Spinal cord (tissue), 10 donors: ENCODE data around the gene SLC25A41. TPM values are rescaled to one million over a fixed set of nuclear protein-coding genes. Genes with fewer than 3 reads are reported as not detected.
"Not testable (repeated sequence)": the region's sequence is repeated elsewhere in the genome, so short reads cannot be mapped to it uniquely, and the experiment has no call there.

Experiments used
- DNase-seq, 6 donors: peaks; one replicate each; pipeline versions ENCODE4 v3.0.0 to v3.0.0-alpha.2; 2013 to 2015; ENCODE audit warnings: low spot score in 6 of 6, low read depth in 4 of 6
- H3K27ac ChIP-seq: one replicate; pipeline ENCODE4 v1.5.1; 2013; ENCODE audit warnings: low read depth, low read length, control low read depth
- H3K27me3 ChIP-seq: one replicate; pipeline ENCODE4 v1.6.1; 2013; ENCODE audit warnings: low read length; ENCODE audit not compliant: control insufficient read depth, insufficient read depth
- H3K36me3 ChIP-seq: one replicate; pipeline ENCODE4 v1.6.1; 2013; ENCODE audit warnings: low read length; ENCODE audit not compliant: control insufficient read depth, insufficient read depth
- H3K4me1 ChIP-seq: one replicate; pipeline ENCODE4 v1.6.1; 2013; ENCODE audit warnings: low read length; ENCODE audit not compliant: control insufficient read depth, insufficient read depth
- H3K4me3 ChIP-seq: one replicate; pipeline ENCODE4 v1.5.1; 2013; ENCODE audit warnings: low read depth, low read length, control low read depth
- H3K9me3 ChIP-seq: one replicate; pipeline ENCODE4 v1.6.1; 2013; ENCODE audit warnings: low read length; ENCODE audit not compliant: control insufficient read depth, insufficient read depth
- WGBS: methylation state at CpG from one replicate; pipeline ENCODE4 v1.1.5; 2013; ENCODE audit warnings: missing lambda C conversion rate; ENCODE audit not compliant: insufficient coverage; 5-methylcytosine and 5-hydroxymethylcytosine counted together
- polyA plus RNA-seq, 2 donors: library from polyadenylated mRNA; unstranded; fragments of 120-200 nt; gene quantifications; one replicate each; pipeline ENCODE4 v1.2.1, GENCODE V29; 2013; ENCODE audit not compliant: insufficient read length in 2 of 2
- total RNA-seq, 2 donors: library from RNA; depleted of rRNA in 1 of 2; stranded (reverse); fragments of 120-200 nt in 1 of 2; fragments of >200 nt in 1 of 2; gene quantifications; one replicate each; pipeline versions ENCODE4 v1.2.3 to v1.2.4, GENCODE V29; 2013 to 2014
- donor health status: healthy.

SLC25A41 gene
- total and polyA plus RNA-seq, 4 donors, result 0.83 to 5.6 (median 3.3) TPM

DNA sequence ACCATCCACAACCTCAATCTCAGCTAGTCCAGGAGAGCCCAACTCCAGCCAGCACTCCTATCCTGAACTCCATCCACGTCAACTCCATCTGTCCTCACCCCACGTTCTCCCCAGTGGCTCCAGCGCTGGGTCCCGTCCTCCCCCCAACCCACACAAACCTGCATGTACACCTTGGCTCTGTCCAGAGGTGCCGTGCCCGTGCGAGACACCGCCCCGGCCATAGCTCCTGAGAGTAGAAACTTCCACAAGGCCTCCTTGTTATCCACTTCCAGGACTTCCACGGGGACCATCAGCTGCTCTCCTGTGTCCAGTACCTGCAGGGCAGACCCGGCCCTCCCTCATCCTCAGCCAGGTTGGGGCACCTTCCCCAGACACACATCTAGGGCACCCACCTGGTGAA, 1.7 kb downstream of the SLC25A41 start:
- H3K27me3 ChIP-seq, result no peaks in the 10 kb centered on the region
- DNase-seq, result no peak
- no peaks in the 10 kb centered on the region for H3K4me1 ChIP-seq
- no peak overlapping the region for H3K4me3 ChIP-seq
- WGBS, result 88% methylated on average over 11 of the region's 11 CpGs
- H3K27ac ChIP-seq, result no peak overlapping the region
- peaks cover 10% of the 10 kb centered on the region for H3K36me3 ChIP-seq
- H3K9me3 ChIP-seq, result no peaks in the 10 kb centered on the region

GRCh38 chr19:6429419-6430221, 3.9 kb downstream of the SLC25A41 start:
- Histone ChIP-seq H3K4me3 (no peak overlapping the region), H3K9me3 (no peaks in the 10 kb centered on the region), H3K4me1 (peaks cover 9% of the 10 kb centered on the region), H3K36me3 (peaks cover 12% of the 10 kb centered on the region), H3K27ac (no peak overlapping the region), H3K27me3 (no peaks in the 10 kb centered on the region)
- 66% methylated on average over 12 of the region's 20 CpGs for WGBS
- no peak for DNase-seq

DNA sequence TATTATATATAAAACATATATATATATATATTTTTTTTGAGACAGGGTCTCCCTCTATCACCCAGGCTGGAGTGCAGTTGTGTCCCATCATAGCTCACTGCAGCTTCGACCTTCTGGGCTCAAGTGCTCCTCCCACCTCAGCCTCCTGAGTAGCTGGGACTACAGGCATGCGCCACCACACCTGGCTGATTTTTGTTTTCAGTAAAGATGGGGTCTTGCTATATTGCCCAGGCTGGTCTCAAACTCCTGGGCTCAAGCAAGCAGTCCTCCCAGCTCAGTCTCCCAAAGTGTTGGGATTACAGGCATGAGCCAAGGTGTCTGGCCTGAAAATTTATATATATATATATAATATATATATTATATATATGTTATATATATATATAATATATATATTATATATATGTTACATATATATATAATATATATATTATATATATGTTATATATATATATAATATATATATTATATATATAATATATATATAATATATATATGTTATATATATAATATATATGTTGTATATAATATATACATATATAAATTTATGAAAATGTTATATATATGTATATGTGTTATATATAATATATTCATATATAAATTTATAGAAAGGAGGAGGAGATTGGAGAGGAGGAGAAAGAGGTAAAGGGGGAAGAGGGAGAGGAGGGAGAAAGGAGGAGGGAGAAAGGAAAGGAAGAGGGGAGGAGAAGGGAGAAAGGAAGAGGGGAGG, 4.7 kb downstream of the SLC25A41 start:
- not testable (repeated sequence) for H3K9me3 ChIP-seq, H3K27me3 ChIP-seq, H3K27ac ChIP-seq, H3K4me3 ChIP-seq, H3K4me1 ChIP-seq, DNase-seq
- no CpG with 5 or more reads among the region's 2 CpGs for WGBS
- peaks cover 12% of the 10 kb centered on the region for H3K36me3 ChIP-seq

DNA sequence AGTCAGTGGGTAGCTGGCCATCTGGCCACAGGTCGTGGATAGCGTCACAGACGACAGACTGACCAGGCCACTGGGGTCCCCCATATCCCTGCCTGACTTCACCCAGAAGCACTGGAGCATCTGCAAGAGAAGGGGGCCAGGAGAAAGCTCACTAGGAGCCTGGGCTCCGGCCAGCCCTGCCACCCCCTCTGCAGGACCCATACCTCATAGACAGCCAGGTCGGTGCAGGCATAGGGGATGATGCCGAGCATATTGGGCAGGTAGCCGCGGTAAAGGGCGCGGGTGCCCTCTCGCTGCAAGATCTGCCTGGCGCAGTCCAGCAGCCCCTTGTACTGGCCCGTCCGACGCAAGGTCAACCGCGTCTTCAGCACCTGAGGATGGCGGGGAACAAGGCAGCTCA, 6.4 kb downstream of the SLC25A41 start:
- no peak overlapping the region for H3K27ac ChIP-seq
- H3K4me1 ChIP-seq, result peaks cover 25% of the 10 kb centered on the region
- no peaks in the 10 kb centered on the region for H3K27me3 ChIP-seq
- no peak for DNase-seq
- 94% methylated on average over 18 of the region's 18 CpGs for WGBS
- no peak overlapping the region for H3K4me3 ChIP-seq
- peaks cover 14% of the 10 kb centered on the region for H3K36me3 ChIP-seq
- no peaks in the 10 kb centered on the region for H3K9me3 ChIP-seq

- H3K9me3 ChIP-seq, result no peaks in the 10 kb centered on the region
- WGBS, result 88% methylated on average over 21 of the region's 21 CpGs
- peak overlapping the region; percentile 94 for H3K27ac ChIP-seq
- peak in 2 of 6 donors; percentile 10 to 21 for DNase-seq
- no peaks in the 10 kb centered on the region for H3K27me3 ChIP-seq
- peaks cover 25% of the 10 kb centered on the region for H3K36me3 ChIP-seq
- H3K4me1 ChIP-seq, result peaks cover 33% of the 10 kb centered on the region
- peak overlapping the region; percentile 21 for H3K4me3 ChIP-seq
These were observed 7.6 kb downstream of the SLC25A41 start for GRCh38 chr19:6425732-6426620.

DNA sequence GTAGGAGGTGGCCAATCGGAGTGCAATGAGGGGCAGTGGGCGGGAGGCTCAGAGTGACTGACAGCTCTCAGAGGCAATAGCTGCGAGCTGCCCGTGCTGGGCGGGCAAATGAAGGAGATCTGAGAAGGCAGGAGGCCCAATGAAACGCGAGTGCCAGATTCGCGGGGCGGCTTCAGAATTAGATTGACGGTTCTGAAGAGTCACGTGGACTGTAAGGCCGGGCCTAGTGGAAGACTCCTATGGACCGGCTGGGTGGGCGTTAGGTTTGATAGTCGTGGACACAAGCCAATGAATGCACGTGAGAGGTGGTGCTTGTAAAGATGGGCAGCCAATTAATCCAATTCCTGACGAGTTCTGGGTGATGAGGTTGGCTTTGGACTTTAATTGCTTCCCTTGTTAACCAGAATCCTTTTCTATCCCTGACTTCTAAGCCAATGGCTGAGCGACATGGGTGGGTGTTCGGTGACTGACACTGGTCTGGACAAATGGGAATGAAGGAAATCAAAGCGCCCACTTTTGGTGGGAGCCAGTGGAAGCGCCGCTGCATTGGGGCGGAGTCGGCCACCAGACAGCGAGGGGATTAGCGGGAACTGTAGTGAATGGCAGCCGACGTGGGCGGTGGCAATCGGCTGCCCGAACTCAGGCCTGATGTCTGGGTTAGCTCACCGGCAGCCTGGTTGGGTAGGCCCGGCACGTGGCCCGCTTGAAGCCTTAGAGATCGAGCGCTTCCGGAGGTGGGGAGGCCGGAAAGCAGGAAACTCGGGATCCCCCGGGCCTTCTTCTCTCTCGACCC, 8.4 kb downstream of the SLC25A41 start:
- Histone ChIP-seq H3K27me3 (no peaks in the 10 kb centered on the region), H3K9me3 (no peaks in the 10 kb centered on the region), H3K36me3 (peaks cover 34% of the 10 kb centered on the region), H3K4me1 (peaks cover 33% of the 10 kb centered on the region), H3K4me3 (peak overlapping the region; percentile 21), H3K27ac (peak overlapping the region; percentile 94)
- 3% methylated on average over 42 of the region's 43 CpGs for WGBS
- DNase-seq, result peak; percentile 100

- H3K27ac ChIP-seq, result peak within 1 kb of the TSS; percentile 94
These were observed 9.2 kb downstream of the SLC25A41 start, which contains the start of gene KHSRP for GRCh38 chr19:6424195-6424938. Gene KHSRP, minus strand, starts transcription at chr19:6424811. Its CDS starts 110 bp downstream, at chr19:6424701.

GRCh38 chr19:6423499-6424194, 9.9 kb downstream of the SLC25A41 start:
- peak overlapping the region; percentile 72 for H3K4me3 ChIP-seq
- H3K27ac ChIP-seq, result peak overlapping the region; percentile 76
- H3K9me3 ChIP-seq, result no peaks in the 10 kb centered on the region
- H3K36me3 ChIP-seq, result peaks cover 46% of the 10 kb centered on the region
- no peaks in the 10 kb centered on the region for H3K27me3 ChIP-seq
- 2% methylated on average over 17 of the region's 20 CpGs for WGBS
- H3K4me1 ChIP-seq, result peaks cover 33% of the 10 kb centered on the region
- peak in 1 of 6 donors; percentile 41 for DNase-seq

More at GRCh38 chr19:6424195-6424938, 9.2 kb downstream of the SLC25A41 start, which contains the start of gene KHSRP:
- under 1% methylated on average over 107 of the region's 114 CpGs for WGBS
- Histone ChIP-seq H3K9me3 (no peaks in the 10 kb centered on the region), H3K27me3 (no peaks in the 10 kb centered on the region), H3K4me3 (peak within 1 kb of the TSS; percentile 72), H3K4me1 (peaks cover 33% of the 10 kb centered on the region), H3K36me3 (peaks cover 38% of the 10 kb centered on the region)
- DNase-seq, result peak in 1 of 6 donors; percentile 40
